ENCODE measurements around the gene YAE1.
A peak's percentile ranks its signal among the peaks of the same experiment; 100 is the strongest.

- peak; percentile 81 to 93 (median 85) for TF ChIP-seq CTCF (IDR thresholded peaks at IDR 0.05)
- peak in 1 of 3 donors; percentile 17 for TF ChIP-seq POLR2AphosphoS5 (IDR thresholded peaks at IDR 0.05)
Measured at GRCh38 chr7:39580149-39580874, 14.1 kb downstream of the YAE1 start.

All from transverse colon (tissue), 4 donors.